PC-3 (cell line): Measurements from ENCODE around the gene CNTNAP5. TPM values are rescaled to one million over a fixed set of nuclear protein-coding genes. Genes with fewer than 3 reads are reported as not detected.

ENCODE experiments used
- ATAC-seq: fragments of 200-7000 bp; cut with Tn5 transposase; 2 replicates; pipeline ENCODE4 v1.9.1; 2020; ENCODE audit warnings: mild to moderate bottlenecking, moderate library complexity
- BruUV-seq: library from RNA; stranded (reverse); fragments of 400-500 nt; replicated peaks from 2 replicates; lab custom pipeline; 2021; lab: Mats Ljungman, UMichigan
- CTCF ChIA-PET: fragments of 300-600 bp; sonication (Branson Sonifier 250); formaldehyde crosslinking; loops from one replicate; lab custom pipeline; 2022; ENCODE audit warnings: antibody characterized with exemption; lab: Charles Lee
- POLR2A ChIA-PET: fragments of 300-600 bp; sonication (Branson Sonifier 250); formaldehyde crosslinking; loops from one replicate; lab custom pipeline; 2022; ENCODE audit warnings: antibody characterized with exemption; ENCODE audit not compliant: unreplicated experiment; lab: Charles Lee
- DNase-seq: peaks from one replicate; pipeline ENCODE4 v3.0.0-alpha.2; 2015
- H2AFZ ChIP-seq: fragments of 300-600 bp; sonication (generic); 2 replicates; pipeline ENCODE4 v1.6.0; 2016; ENCODE audit warnings: antibody characterized with exemption, low read length
- H3F3A ChIP-seq: fragments of 300-600 bp; sonication (generic); one replicate; pipeline ENCODE4 v1.6.0; 2017; ENCODE audit warnings: antibody characterized with exemption, low read length, control low read depth, mild to moderate bottlenecking; ENCODE audit not compliant: unreplicated experiment
- H3K27ac ChIP-seq: fragments of 300-600 bp; sonication (generic); 2 replicates; pipeline ENCODE4 v1.5.1; 2016; ENCODE audit warnings: mild to moderate bottlenecking, low read length
- H3K27me3 ChIP-seq: fragments of 300-600 bp; sonication (generic); 2 replicates; pipeline ENCODE4 v1.6.1; 2016; ENCODE audit warnings: low read length, mixed read lengths
- H3K36me3 ChIP-seq: fragments of 300-600 bp; sonication (generic); 2 replicates; pipeline ENCODE4 v1.6.1; 2016; ENCODE audit warnings: low read depth, mixed run types, low read length, mixed read lengths
- H3K4me1 ChIP-seq: fragments of 300-600 bp; sonication (generic); 2 replicates; pipeline ENCODE4 v1.5.1; 2016; ENCODE audit warnings: low read length; ENCODE audit not compliant: insufficient read depth
- H3K4me2 ChIP-seq: fragments of 300-600 bp; sonication (generic); 2 replicates; pipeline ENCODE4 v1.6.0; 2016; ENCODE audit warnings: low read length
- H3K4me3 ChIP-seq: fragments of 300-600 bp; sonication (generic); 2 replicates; pipeline ENCODE4 v1.5.1; 2016; ENCODE audit warnings: mild to moderate bottlenecking, low read length, mixed read lengths
- H3K79me2 ChIP-seq: fragments of 300-600 bp; sonication (generic); 2 replicates; pipeline ENCODE4 v1.6.1; 2017; ENCODE audit warnings: low read length, mixed read lengths
- H3K9ac ChIP-seq: fragments of 300-600 bp; sonication (generic); 2 replicates; pipeline ENCODE4 v1.6.0; 2016; ENCODE audit warnings: mild to moderate bottlenecking, low read length
- H3K9me2 ChIP-seq: fragments of 300-600 bp; sonication (generic); replicated peaks from 2 replicates; pipeline ENCODE4 v1.6.1; 2016; ENCODE audit warnings: mixed run types, low read length, mixed read lengths
- H3K9me3 ChIP-seq: fragments of 300-600 bp; sonication (generic); 2 replicates; pipeline ENCODE4 v1.6.1; 2016; ENCODE audit warnings: low read length, mixed read lengths
- H4K20me1 ChIP-seq: fragments of 300-600 bp; sonication (generic); 2 replicates; pipeline ENCODE4 v1.6.1; 2016; ENCODE audit warnings: low read length, mixed read lengths
- CTCF ChIP-seq: fragments of 300-600 bp; sonication (generic); conservative IDR thresholded peaks from 2 replicates; pipeline ENCODE4 v1.5.1; 2017; ENCODE audit warnings: antibody characterized with exemption, low read depth, mild to moderate bottlenecking, low read length
- EZH2 ChIP-seq: fragments of 300-600 bp; sonication (generic); IDR thresholded peaks from one replicate; pipeline ENCODE4 v1.6.1; 2017; ENCODE audit warnings: antibody characterized with exemption, mild to moderate bottlenecking, low read length; ENCODE audit not compliant: unreplicated experiment
- EZH2phosphoT487 ChIP-seq: fragments of 300-600 bp; sonication (generic); IDR thresholded peaks from 2 replicates; pipeline ENCODE4 v1.6.1; 2018; ENCODE audit warnings: mild to moderate bottlenecking, antibody characterized with exemption, low read length, borderline replicate concordance
- intact Hi-C: fragments of 100-400 bp; cut with micrococcal nuclease; formaldehyde crosslinking; loops from 2 replicates; pipeline ENCODE4 v1.9.0; 2023
- total RNA-seq: library from RNA; depleted of rRNA; stranded (reverse); fragments of >200 nt; gene quantifications from 2 replicates; pipeline ENCODE4 v1.2.3, GENCODE V29; 2014

Gene CNTNAP5
- total RNA-seq, 1 experiment from 2014 or later, result not detected

- no peak overlapping the region for H3K4me3 ChIP-seq
- CTCF ChIA-PET, result no interaction called here
- no peaks in the 10 kb centered on the region for H4K20me1 ChIP-seq
- no peaks in the 10 kb centered on the region for H3K27me3 ChIP-seq
- no peak overlapping the region for H3K27ac ChIP-seq
- H3K4me1 ChIP-seq, result no peaks in the 10 kb centered on the region
- H3K9me2 ChIP-seq, result no peaks in the 10 kb centered on the region
- no peak for TF ChIP-seq EZH2
- no peak for TF ChIP-seq EZH2phosphoT487
- no peak for TF ChIP-seq CTCF
- no peaks in the 10 kb centered on the region for H3K36me3 ChIP-seq
- no TSS peak for BruUV-seq
- no peak for DNase-seq
- H3K9me3 ChIP-seq, result no peaks in the 10 kb centered on the region
- ATAC-seq, result no peak
- H3K4me2 ChIP-seq, result no peak overlapping the region
- intact Hi-C loops, result no loop called here
- no peaks in the 10 kb centered on the region for H3K79me2 ChIP-seq
- no peaks in the 10 kb centered on the region for H3F3A ChIP-seq
- no peak overlapping the region for H3K9ac ChIP-seq
- POLR2A ChIA-PET, result no interaction called here
- no peak overlapping the region for H2AFZ ChIP-seq
Measured at GRCh38 chr2:124120246-124120645, 95.2 kb downstream of the CNTNAP5 start.

- TF ChIP-seq EZH2 (no peak), CTCF (no peak), EZH2phosphoT487 (no peak)
- Histone ChIP-seq H3K9me3 (no peaks in the 10 kb centered on the region), H3K4me3 (no peak overlapping the region), H3K79me2 (no peaks in the 10 kb centered on the region), H4K20me1 (no peaks in the 10 kb centered on the region), H3K27me3 (no peaks in the 10 kb centered on the region), H3K4me1 (no peaks in the 10 kb centered on the region), H3K36me3 (no peaks in the 10 kb centered on the region), H2AFZ (no peak overlapping the region), H3F3A (no peaks in the 10 kb centered on the region), H3K9ac (no peak overlapping the region), H3K27ac (no peak overlapping the region), H3K9me2 (no peaks in the 10 kb centered on the region), H3K4me2 (no peak overlapping the region)
- no peak for ATAC-seq
- CTCF ChIA-PET, result no interaction called here
- BruUV-seq, result no TSS peak
- DNase-seq, result no peak
- POLR2A ChIA-PET, result no interaction called here
- intact Hi-C loops, result no loop called here
Measured at GRCh38 chr2:124121106-124121505, 96.0 kb downstream of the CNTNAP5 start.

- H3K4me3 ChIP-seq, result no peak overlapping the region
- no peaks in the 10 kb centered on the region for H3F3A ChIP-seq
- no peak overlapping the region for H3K4me2 ChIP-seq
- no TSS peak for BruUV-seq
- no peak overlapping the region for H2AFZ ChIP-seq
- no peaks in the 10 kb centered on the region for H3K4me1 ChIP-seq
- intact Hi-C loops, result no loop called here
- no peaks in the 10 kb centered on the region for H3K79me2 ChIP-seq
- ChIA-PET POLR2A (no interaction called here), CTCF (interaction anchor here (0.7 kb wide), 1 partner anchor 95 kb away, joined by 9 read pairs; no protein-coding TSS in a partner anchor)
- H3K9ac ChIP-seq, result no peak overlapping the region
- ATAC-seq (no peak), DNase-seq (no peak)
- H3K9me2 ChIP-seq, result no peaks in the 10 kb centered on the region
- no peaks in the 10 kb centered on the region for H3K27me3 ChIP-seq
- no peaks in the 10 kb centered on the region for H4K20me1 ChIP-seq
- no peaks in the 10 kb centered on the region for H3K36me3 ChIP-seq
- no peaks in the 10 kb centered on the region for H3K9me3 ChIP-seq
- no peak for TF ChIP-seq EZH2
- H3K27ac ChIP-seq, result no peak overlapping the region
Measured at GRCh38 chr2:124121760-124122275, 96.7 kb downstream of the CNTNAP5 start.
